CD4-positive, alpha-beta T cell (primary cell): ENCODE results near the gene CACNA2D3. TPM values are rescaled to one million over a fixed set of nuclear protein-coding genes. Genes with fewer than 3 reads are reported as not detected.

ENCODE experiments used
- ATAC-seq: fragments of 200-7000 bp; cut with Tn5 transposase; one replicate; pipeline ENCODE4 v1.10.0; 2022; ENCODE audit warnings: mild to moderate bottlenecking; ENCODE audit not compliant: poor library complexity
- CTCF ChIA-PET: fragments of 350-600 bp; sonication (Branson Sonifier 250); formaldehyde crosslinking; loops from one replicate; lab custom pipeline; 2021; ENCODE audit warnings: antibody characterized with exemption, inconsistent platforms; lab: Charles Lee
- POLR2A ChIA-PET: fragments of 350-600 bp; sonication (Branson Sonifier 250); formaldehyde crosslinking; loops from one replicate; lab custom pipeline; 2021; ENCODE audit warnings: antibody characterized with exemption, inconsistent platforms; lab: Charles Lee
- DNase-seq, 14 experiments: peaks; one replicate each; pipeline ENCODE4 v3.0.0-alpha.2; 2013 to 2020; ENCODE audit warnings: mixed read lengths in 2 of 14
- H3K27ac ChIP-seq, 2 donors: one replicate each; pipeline versions ENCODE4 v1.5.1 to v1.7.0; 2013; ENCODE audit warnings: low read length in 2 of 2, low read depth in 1 of 2, mild to moderate bottlenecking in 1 of 2
- H3K27me3 ChIP-seq, 2 experiments: 1 replicate in 1 of 2; 2 replicates in 1 of 2; pipeline versions ENCODE4 v1.6.1 to v1.7.0; 2013; ENCODE audit warnings: low read length in 2 of 2, control low read depth in 1 of 2, mild to moderate bottlenecking in 1 of 2, moderate library complexity in 1 of 2; ENCODE audit not compliant: insufficient read depth in 2 of 2, control insufficient read depth in 1 of 2
- H3K36me3 ChIP-seq: one replicate; pipeline ENCODE4 v1.6.1; 2013; ENCODE audit warnings: low read length, control low read depth; ENCODE audit not compliant: insufficient read depth
- H3K4me1 ChIP-seq: one replicate; pipeline ENCODE4 v1.6.1; 2013; ENCODE audit warnings: low read length, control low read depth; ENCODE audit not compliant: insufficient read depth
- H3K4me3 ChIP-seq: one replicate; pipeline ENCODE4 v1.5.1; 2013; ENCODE audit warnings: mild to moderate bottlenecking, low read length, moderate library complexity
- H3K9me3 ChIP-seq, 2 experiments: 1 replicate in 1 of 2; 2 replicates in 1 of 2; pipeline versions ENCODE4 v1.6.1 to v1.7.0; 2013; ENCODE audit warnings: low read length in 2 of 2, mild to moderate bottlenecking in 2 of 2, control low read depth in 1 of 2, moderate library complexity in 1 of 2; ENCODE audit not compliant: control insufficient read depth in 1 of 2, insufficient read depth in 1 of 2
- H3K27ac Mint-ChIP-seq: one replicate; pipeline ENCODE4 v1.8.0; 2020; ENCODE audit warnings: mixed read lengths
- H3K27me3 Mint-ChIP-seq: one replicate; pipeline ENCODE4 v1.8.0; 2021; ENCODE audit warnings: mixed read lengths
- H3K36me3 Mint-ChIP-seq: one replicate; pipeline ENCODE4 v1.8.0; 2021; ENCODE audit warnings: low read depth, mixed read lengths
- H3K4me1 Mint-ChIP-seq: one replicate; pipeline ENCODE4 v1.8.0; 2021; ENCODE audit warnings: low read depth, mixed read lengths
- H3K4me3 Mint-ChIP-seq: one replicate; pipeline ENCODE4 v1.8.0; 2020; ENCODE audit warnings: mild to moderate bottlenecking, mixed read lengths
- H3K9me3 Mint-ChIP-seq: one replicate; pipeline ENCODE4 v1.8.0; 2020; ENCODE audit warnings: mixed read lengths
- intact Hi-C, 2 experiments: fragments of 100-400 bp; cut with DNase I in 1 of 2; cut with micrococcal nuclease in 1 of 2; formaldehyde crosslinking; loops; one replicate each; pipeline versions ENCODE4 v1.15.1 to v1.9.0; 2023 to 2025; cut with DNase I, micrococcal nuclease
- total RNA-seq, 174 experiments: library from RNA in 2 of 174; stranded (reverse) in 2 of 174; gene quantifications; one replicate each; pipeline ENCODE4 v1.2.3 and lab custom pipeline; 2021 to 2026
- TF ChIP-seq, protein P1 (sequence below): fragments of 200-600 bp; IDR thresholded peaks from one replicate; pipeline ENCODE4 v1.8.0; 2022; ENCODE audit warnings: antibody characterized with exemption, mild to moderate bottlenecking

Gene CACNA2D3
- total RNA-seq, 2 experiments from 2014 or later, result 0.08 TPM; not detected in 1

DNA sequence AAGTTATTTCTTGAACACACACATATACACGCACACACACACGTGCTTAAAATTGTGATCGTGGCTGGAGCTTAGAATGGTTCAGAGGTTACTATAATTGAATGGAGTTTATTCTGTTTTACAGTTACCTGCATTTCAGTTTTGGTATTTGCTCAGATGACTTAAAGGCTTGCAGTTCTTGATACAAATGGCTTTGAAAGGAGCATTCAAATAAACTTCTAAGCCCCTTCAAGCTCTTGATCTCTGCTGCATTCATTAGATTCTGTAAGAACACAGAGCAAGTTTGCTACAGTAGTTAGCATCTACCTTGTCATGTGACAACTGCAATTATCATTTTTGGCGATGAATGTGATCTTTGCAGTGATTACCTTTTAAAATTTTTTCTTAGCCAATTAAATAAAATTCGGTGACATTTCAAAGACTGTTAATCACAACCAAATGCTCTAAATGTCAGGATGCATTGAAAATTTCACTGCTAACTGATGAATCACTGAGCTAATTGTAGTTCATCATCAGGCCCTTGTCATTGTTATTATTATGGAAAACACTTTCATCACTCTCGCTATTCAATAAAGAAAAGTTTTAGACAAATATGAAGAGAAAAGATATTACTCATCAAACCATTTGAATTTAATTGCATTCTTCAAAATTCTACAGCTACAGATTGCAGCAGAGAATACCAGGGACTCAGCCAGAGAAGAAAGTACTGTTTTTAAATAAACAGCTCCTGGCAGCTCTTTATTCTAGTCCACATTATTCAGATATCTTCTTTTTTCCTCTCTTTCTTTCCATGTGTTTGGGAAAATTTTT, 509.4 kb downstream of the CACNA2D3 start:
- CTCF ChIA-PET, result no interaction called here
- H3K4me3 Mint-ChIP-seq, result no peak overlapping the region
- DNase-seq (no peak), ATAC-seq (no peak)
- intact Hi-C loops, result no loop called here
- Histone ChIP-seq H3K27me3 (no peaks in the 10 kb centered on the region), H3K36me3 (no peaks in the 10 kb centered on the region), H3K9me3 (no peaks in the 10 kb centered on the region), H3K4me3 (no peak overlapping the region), H3K27ac (no peak overlapping the region), H3K4me1 (no peaks in the 10 kb centered on the region)
- H3K9me3 Mint-ChIP-seq, result peaks cover 3% of the 10 kb centered on the region
- TF ChIP-seq, protein P1, sequence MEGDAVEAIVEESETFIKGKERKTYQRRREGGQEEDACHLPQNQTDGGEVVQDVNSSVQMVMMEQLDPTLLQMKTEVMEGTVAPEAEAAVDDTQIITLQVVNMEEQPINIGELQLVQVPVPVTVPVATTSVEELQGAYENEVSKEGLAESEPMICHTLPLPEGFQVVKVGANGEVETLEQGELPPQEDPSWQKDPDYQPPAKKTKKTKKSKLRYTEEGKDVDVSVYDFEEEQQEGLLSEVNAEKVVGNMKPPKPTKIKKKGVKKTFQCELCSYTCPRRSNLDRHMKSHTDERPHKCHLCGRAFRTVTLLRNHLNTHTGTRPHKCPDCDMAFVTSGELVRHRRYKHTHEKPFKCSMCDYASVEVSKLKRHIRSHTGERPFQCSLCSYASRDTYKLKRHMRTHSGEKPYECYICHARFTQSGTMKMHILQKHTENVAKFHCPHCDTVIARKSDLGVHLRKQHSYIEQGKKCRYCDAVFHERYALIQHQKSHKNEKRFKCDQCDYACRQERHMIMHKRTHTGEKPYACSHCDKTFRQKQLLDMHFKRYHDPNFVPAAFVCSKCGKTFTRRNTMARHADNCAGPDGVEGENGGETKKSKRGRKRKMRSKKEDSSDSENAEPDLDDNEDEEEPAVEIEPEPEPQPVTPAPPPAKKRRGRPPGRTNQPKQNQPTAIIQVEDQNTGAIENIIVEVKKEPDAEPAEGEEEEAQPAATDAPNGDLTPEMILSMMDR, result no peak
- H3K27me3 Mint-ChIP-seq, result peaks cover 15% of the 10 kb centered on the region
- no peaks in the 10 kb centered on the region for H3K4me1 Mint-ChIP-seq
- no peak overlapping the region for H3K27ac Mint-ChIP-seq
- no peaks in the 10 kb centered on the region for H3K36me3 Mint-ChIP-seq
- POLR2A ChIA-PET, result no interaction called here

DNA sequence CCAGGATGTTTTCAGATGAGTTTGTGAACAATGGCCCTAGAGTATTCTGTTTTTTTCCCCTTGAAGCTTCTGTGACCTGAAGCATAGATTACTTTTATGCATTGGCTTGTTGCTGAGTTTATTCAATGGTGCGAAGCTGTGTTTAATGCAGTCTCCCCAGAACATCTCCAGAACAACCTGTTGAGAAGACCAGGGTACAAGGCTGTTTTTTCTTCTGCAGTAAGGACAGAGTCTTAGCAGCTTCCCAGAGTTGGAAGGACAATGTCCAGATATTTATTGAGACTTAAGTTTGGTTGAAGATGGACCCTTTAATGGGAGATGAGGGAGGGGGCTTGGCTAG, 509.9 kb downstream of the CACNA2D3 start:
- TF ChIP-seq, protein P1, result no peak
- ChIA-PET CTCF (no interaction called here), POLR2A (no interaction called here)
- Histone ChIP-seq H3K27ac (no peak overlapping the region), H3K36me3 (no peaks in the 10 kb centered on the region), H3K4me1 (no peaks in the 10 kb centered on the region), H3K4me3 (no peak overlapping the region), H3K27me3 (no peaks in the 10 kb centered on the region), H3K9me3 (no peaks in the 10 kb centered on the region)
- no peaks in the 10 kb centered on the region for H3K4me1 Mint-ChIP-seq
- H3K27ac Mint-ChIP-seq, result no peak overlapping the region
- peaks cover 15% of the 10 kb centered on the region for H3K27me3 Mint-ChIP-seq
- ATAC-seq (no peak), DNase-seq (no peak)
- peaks cover 3% of the 10 kb centered on the region for H3K9me3 Mint-ChIP-seq
- intact Hi-C loops, result no loop called here
- H3K4me3 Mint-ChIP-seq, result no peak overlapping the region
- no peaks in the 10 kb centered on the region for H3K36me3 Mint-ChIP-seq

DNA sequence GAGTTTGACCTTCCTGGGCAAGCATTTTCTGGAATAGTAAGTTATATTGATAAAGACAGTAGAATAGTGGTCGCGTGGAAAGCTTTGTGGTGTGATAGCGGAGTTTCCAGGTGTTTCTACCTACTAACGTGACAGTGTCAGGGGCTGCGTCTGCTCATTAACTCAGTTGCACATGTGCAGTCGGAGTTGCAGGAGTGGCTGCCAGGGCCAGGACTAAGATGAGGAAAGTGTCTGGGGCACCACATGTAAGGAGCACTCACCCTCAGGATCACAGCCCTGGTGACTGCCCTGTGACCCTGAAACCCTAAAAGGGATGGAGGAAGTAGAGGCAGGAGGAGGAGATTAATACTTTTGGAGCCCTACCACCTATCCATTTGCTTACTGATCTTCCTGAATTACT, 510.5 kb downstream of the CACNA2D3 start:
- peaks cover 15% of the 10 kb centered on the region for H3K27me3 Mint-ChIP-seq

More for the DNA sequence above, 510.5 kb downstream of the CACNA2D3 start:
- intact Hi-C loops, result no loop called here
- Histone ChIP-seq H3K27me3 (peaks cover 0 to 2% of the 10 kb centered on the region in 2 experiments), H3K4me3 (no peak overlapping the region), H3K36me3 (no peaks in the 10 kb centered on the region), H3K4me1 (no peaks in the 10 kb centered on the region), H3K27ac (no peak overlapping the region), H3K9me3 (no peaks in the 10 kb centered on the region)
- peaks cover 3% of the 10 kb centered on the region for H3K9me3 Mint-ChIP-seq
- DNase-seq (no peak), ATAC-seq (no peak)
- H3K4me1 Mint-ChIP-seq, result no peaks in the 10 kb centered on the region
- no peaks in the 10 kb centered on the region for H3K36me3 Mint-ChIP-seq
- CTCF ChIA-PET, result no interaction called here
- POLR2A ChIA-PET, result no interaction called here
- H3K4me3 Mint-ChIP-seq, result no peak overlapping the region
- no peak overlapping the region for H3K27ac Mint-ChIP-seq
- TF ChIP-seq, protein P1, result no peak
